IMR-90 (cell line): ENCODE data around the gene MR1. TPM values are rescaled to one million over a fixed set of nuclear protein-coding genes. Genes with fewer than 3 reads are reported as not detected.

Source experiments
- ATAC-seq: fragments of 200-7000 bp; cut with Tn5 transposase; 2 replicates; pipeline ENCODE4 v1.9.1; 2020; ENCODE audit warnings: low read depth, mild to moderate bottlenecking, moderate library complexity
- BruUV-seq: library from RNA; stranded (reverse); fragments of 400-500 nt; replicated peaks from 2 replicates; lab custom pipeline; 2021; lab: Mats Ljungman, UMichigan
- CTCF ChIA-PET: fragments of 300-600 bp; formaldehyde crosslinking; extraction: SDS; loops from one replicate; lab custom pipeline; 2021; ENCODE audit warnings: antibody characterized with exemption; lab: Yijun Ruan, JAX
- POLR2A ChIA-PET: fragments of 300-600 bp; sonication (Branson Sonifier 250); formaldehyde crosslinking; loops from one replicate; lab custom pipeline; 2022; ENCODE audit warnings: antibody characterized with exemption; ENCODE audit not compliant: unreplicated experiment; lab: Charles Lee
- DNase-seq: peaks from one replicate; pipeline ENCODE4 v3.0.0; 2013
- H2AFZ ChIP-seq: replicated peaks from 2 replicates; pipeline ENCODE3; 2013; ENCODE audit warnings: low read length, mild to moderate bottlenecking; ENCODE audit not compliant: poor library complexity
- H2AK5ac ChIP-seq: 2 replicates; pipeline ENCODE4 v1.6.1; 2013; ENCODE audit warnings: low read depth, low read length, inconsistent platforms
- H2AK9ac ChIP-seq: replicated peaks from 2 replicates; pipeline ENCODE3; 2013; ENCODE audit warnings: mild to moderate bottlenecking, low read depth, low read length, moderate library complexity; ENCODE audit not compliant: poor library complexity
- H2BK120ac ChIP-seq: 2 replicates; pipeline ENCODE4 v1.6.1; 2013; ENCODE audit warnings: low read depth, low read length, inconsistent platforms
- H2BK15ac ChIP-seq: 3 replicates; pipeline ENCODE4 v1.6.1; 2013; ENCODE audit warnings: low read depth, low read length, inconsistent platforms
- H2BK20ac ChIP-seq: 2 replicates; pipeline ENCODE4 v1.6.1; 2013; ENCODE audit warnings: low read depth, mild to moderate bottlenecking, inconsistent platforms, low read length, moderate library complexity
- H2BK5ac ChIP-seq: 2 replicates; pipeline ENCODE4 v1.6.1; 2013; ENCODE audit warnings: mild to moderate bottlenecking, low read depth, low read length, inconsistent platforms; ENCODE audit not compliant: poor library complexity, severe bottlenecking
- H3K14ac ChIP-seq: replicated peaks from 2 replicates; pipeline ENCODE4 v1.6.1; 2013; ENCODE audit warnings: low read depth, low read length, inconsistent platforms
- H3K18ac ChIP-seq: 2 replicates; pipeline ENCODE4 v1.6.1; 2013; ENCODE audit warnings: low read depth, low read length, control low read depth
- H3K23ac ChIP-seq: 2 replicates; pipeline ENCODE4 v1.6.1; 2013; ENCODE audit warnings: low read depth, low read length, inconsistent platforms
- H3K27ac ChIP-seq: 2 replicates; pipeline ENCODE4 v1.5.1; 2013; ENCODE audit warnings: mild to moderate bottlenecking, control low read depth, low read length; ENCODE audit not compliant: insufficient read depth
- H3K27me3 ChIP-seq: 2 replicates; pipeline ENCODE4 v1.6.1; 2013; ENCODE audit warnings: low read length; ENCODE audit not compliant: control insufficient read depth, insufficient read depth
- H3K36me3 ChIP-seq: 2 replicates; pipeline ENCODE4 v1.6.1; 2013; ENCODE audit warnings: low read length, mixed read lengths; ENCODE audit not compliant: control insufficient read depth, insufficient read depth
- H3K4ac ChIP-seq: 2 replicates; pipeline ENCODE4 v1.6.1; 2013; ENCODE audit warnings: low read depth, low read length, inconsistent platforms
- H3K4me1 ChIP-seq: 2 replicates; pipeline ENCODE4 v1.6.1; 2013; ENCODE audit warnings: low read length, mixed read lengths; ENCODE audit not compliant: control insufficient read depth, insufficient read depth
- H3K4me2 ChIP-seq: 2 replicates; pipeline ENCODE4 v1.6.1; 2013; ENCODE audit warnings: low read depth, mild to moderate bottlenecking, control low read depth, low read length, moderate library complexity
- H3K4me3 ChIP-seq: 2 replicates; pipeline ENCODE4 v1.5.1; 2013; ENCODE audit warnings: low read depth, mild to moderate bottlenecking, control low read depth, low read length, moderate library complexity; ENCODE audit not compliant: insufficient read depth
- H3K56ac ChIP-seq: 2 replicates; pipeline ENCODE4 v1.6.1; 2013; ENCODE audit warnings: low read length, inconsistent platforms; ENCODE audit not compliant: insufficient read depth; ENCODE audit errors: extremely low read depth
- H3K79me1 ChIP-seq, 2 experiments: 2 replicates each; pipeline ENCODE4 v1.6.1; 2013; ENCODE audit warnings: low read length in 2 of 2, inconsistent platforms in 1 of 2, low read depth in 1 of 2
- H3K9ac ChIP-seq: 2 replicates; pipeline ENCODE4 v1.6.1; 2013; ENCODE audit warnings: low read depth, low read length, control low read depth
- H3K9me1 ChIP-seq: 2 replicates; pipeline ENCODE4 v1.6.1; 2013; ENCODE audit warnings: low read length, inconsistent platforms; ENCODE audit not compliant: insufficient read depth
- H3K9me3 ChIP-seq: 2 replicates; pipeline ENCODE4 v1.6.1; 2013; ENCODE audit warnings: low read length; ENCODE audit not compliant: control insufficient read depth, insufficient read depth
- H4K20me1 ChIP-seq: 2 replicates; pipeline ENCODE4 v1.6.1; 2013; ENCODE audit warnings: low read length, inconsistent platforms; ENCODE audit not compliant: insufficient read depth
- H4K5ac ChIP-seq: 2 replicates; pipeline ENCODE4 v1.6.1; 2013; ENCODE audit warnings: mild to moderate bottlenecking, low read depth, low read length, control low read depth
- H4K8ac ChIP-seq, 2 experiments: 2 replicates each; pipeline ENCODE4 v1.6.1; 2013; ENCODE audit warnings: low read depth in 2 of 2, low read length in 2 of 2, control low read depth in 1 of 2, inconsistent platforms in 1 of 2
- H4K91ac ChIP-seq: 2 replicates; pipeline ENCODE4 v1.6.1; 2013; ENCODE audit warnings: low read depth, low read length, inconsistent platforms; ENCODE audit not compliant: insufficient read depth
- BHLHE40 ChIP-seq: fragments of 150-350 bp; IDR thresholded peaks from 2 replicates; pipeline ENCODE4 v1.6.1; 2016; ENCODE audit warnings: mild to moderate bottlenecking, low read depth, low read length
- CEBPB ChIP-seq: IDR thresholded peaks from 2 replicates; pipeline ENCODE4 v1.6.1; 2012; ENCODE audit warnings: low read depth, low read length, improper control_type of control experiment
- CHD1 ChIP-seq: IDR thresholded peaks from 2 replicates; pipeline ENCODE4 v1.6.1; 2012; ENCODE audit warnings: low read depth, low read length, improper control_type of control experiment
- FOS ChIP-seq: fragments of 150-350 bp; IDR thresholded peaks from 2 replicates; pipeline ENCODE4 v1.6.1; 2016; ENCODE audit warnings: low read depth, low read length
- MAFK ChIP-seq: IDR thresholded peaks from 2 replicates; pipeline ENCODE4 v1.6.1; 2012; ENCODE audit warnings: low read depth, low read length, improper control_type of control experiment
- MAZ ChIP-seq: IDR thresholded peaks from 2 replicates; pipeline ENCODE4 v1.6.1; 2012; ENCODE audit warnings: low read depth, mild to moderate bottlenecking, low read length, improper control_type of control experiment, moderate library complexity, borderline replicate concordance
- MXI1 ChIP-seq: IDR thresholded peaks from 2 replicates; pipeline ENCODE4 v1.6.1; 2012; ENCODE audit warnings: low read depth, mild to moderate bottlenecking, low read length, moderate library complexity, borderline replicate concordance
- NFE2L2 ChIP-seq: fragments of 150-350 bp; IDR thresholded peaks from 2 replicates; pipeline ENCODE4 v1.6.1; 2016; ENCODE audit warnings: low read depth, mild to moderate bottlenecking, low read length
- POLR2A ChIP-seq: IDR thresholded peaks from 2 replicates; pipeline ENCODE4 v1.6.1; 2012; ENCODE audit warnings: mild to moderate bottlenecking, low read depth, low read length
- RAD21 ChIP-seq: IDR thresholded peaks from 2 replicates; pipeline ENCODE4 v1.6.1; 2012; ENCODE audit warnings: low read length, improper control_type of control experiment
- RCOR1 ChIP-seq: IDR thresholded peaks from 2 replicates; pipeline ENCODE4 v1.6.1; 2012; ENCODE audit warnings: mild to moderate bottlenecking, low read length, improper control_type of control experiment; ENCODE audit not compliant: insufficient replicate concordance
- RFX5 ChIP-seq: IDR thresholded peaks from 2 replicates; pipeline ENCODE4 v1.8.0; 2012; ENCODE audit warnings: low read depth, mild to moderate bottlenecking, low read length, moderate library complexity
- SMC3 ChIP-seq: fragments of 150-350 bp; IDR thresholded peaks from 2 replicates; pipeline ENCODE4 v1.6.1; 2016; ENCODE audit warnings: low read depth, mild to moderate bottlenecking, antibody characterized with exemption, low read length, moderate library complexity
- WGBS, 2 experiments: methylation state at CpG; one replicate each; pipeline versions ENCODE4 v1.1.5 to v1.1.7; 2013; ENCODE audit warnings: missing lambda C conversion rate in 2 of 2; ENCODE audit not compliant: insufficient read length in 1 of 2; ENCODE audit errors: extremely low coverage in 2 of 2; 5-methylcytosine and 5-hydroxymethylcytosine counted together
- dilution Hi-C: fragments of 300-500 bp; cut with HindIII; formaldehyde crosslinking; loops from one replicate; pipeline ENCODE4 v1.14.3; 2018; ENCODE audit warnings: low sequenced_read_pairs; ENCODE audit not compliant: unreplicated experiment
- in situ Hi-C: fragments of 300-500 bp; cut with MboI; formaldehyde crosslinking; loops from 3 replicates; pipeline ENCODE4 v1.14.3; 2019; ENCODE audit warnings: low sequenced_read_pairs, inconsistent platforms, mixed read lengths
- intact Hi-C: fragments of 100-400 bp; cut with micrococcal nuclease; formaldehyde crosslinking; loops from 2 replicates; pipeline ENCODE4 v1.10.0; 2022
- polyA plus RNA-seq, 3 experiments: library from polyadenylated mRNA; depleted of rRNA; stranded (reverse); fragments of >200 nt; gene quantifications; 2 replicates each; pipeline ENCODE4 v1.2.3, GENCODE V29; 2012; ENCODE audit warnings: low replicate concordance in 1 of 3
- total RNA-seq: library from RNA; depleted of rRNA; stranded (reverse); fragments of >200 nt; gene quantifications from 2 replicates; pipeline ENCODE4 v1.2.3, GENCODE V29; 2012
- TF ChIP-seq, protein P1 (sequence below): conservative IDR thresholded peaks from 2 replicates; pipeline ENCODE4 v1.5.1; 2012; ENCODE audit warnings: mild to moderate bottlenecking, low read depth, low read length, improper control_type of control experiment
- TF ChIP-seq, protein P2 (sequence below): fragments of 150-350 bp; IDR thresholded peaks from 2 replicates; pipeline ENCODE4 v1.6.1; 2017; ENCODE audit warnings: mild to moderate bottlenecking, antibody characterized with exemption, low read length, low read depth
- TF ChIP-seq, protein P3 (sequence below): fragments of 150-350 bp; IDR thresholded peaks from 2 replicates; pipeline ENCODE4 v1.6.1; 2016; ENCODE audit warnings: low read depth, mild to moderate bottlenecking, low read length, moderate library complexity, borderline replicate concordance

Gene MR1
- total and polyA plus RNA-seq, 2 of the 4 experiments (the other 2 are of a cell fraction), result 6.0 to 6.1 TPM

DNA sequence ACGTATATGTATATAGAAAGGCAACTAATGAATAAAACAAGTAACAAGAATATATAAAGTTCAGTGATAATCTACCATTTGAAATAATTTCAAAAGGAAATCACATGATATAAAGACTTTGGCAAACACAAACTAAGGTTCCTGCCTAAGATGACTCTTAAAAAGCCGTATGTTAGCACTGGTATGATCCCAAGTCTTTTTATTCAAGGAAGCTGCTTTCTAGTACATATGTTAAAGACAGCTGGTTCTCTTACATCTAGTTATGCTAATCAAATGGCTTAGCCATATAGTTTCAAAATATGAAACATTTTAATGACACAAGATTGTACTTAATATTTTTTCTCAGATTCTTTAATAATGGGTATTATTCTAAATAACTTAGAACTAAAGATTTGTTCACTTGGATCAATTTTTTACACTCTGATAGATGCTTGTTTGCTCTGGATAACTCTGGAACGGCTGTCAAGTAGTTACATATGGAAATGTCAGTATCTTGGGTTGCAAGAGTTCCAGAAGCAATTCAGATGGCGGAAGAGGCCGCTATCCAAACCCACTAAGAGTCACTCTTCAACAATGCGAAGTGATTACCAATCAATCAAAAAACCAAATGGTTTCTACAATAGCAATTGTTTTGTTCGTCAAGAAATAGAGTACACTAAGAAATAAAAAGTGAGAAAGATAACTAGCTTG lies 32.5 kb upstream of the MR1 start:
- H3K18ac ChIP-seq, result no peak overlapping the region
- H3K36me3 ChIP-seq, result peaks cover 17% of the 10 kb centered on the region
- H4K5ac ChIP-seq, result no peak overlapping the region
- no peak overlapping the region for H2BK120ac ChIP-seq
- no peak overlapping the region for H3K4ac ChIP-seq
- H4K8ac ChIP-seq, result no peak overlapping the region
- TF ChIP-seq CEBPB (no peak), BHLHE40 (no peak), RFX5 (no peak), MAFK (no peak), RCOR1 (no peak), FOS (no peak), CHD1 (no peak), RAD21 (no peak), MXI1 (no peak), NFE2L2 (no peak), SMC3 (no peak), MAZ (no peak), POLR2A (no peak)
- TF ChIP-seq, protein P1, sequence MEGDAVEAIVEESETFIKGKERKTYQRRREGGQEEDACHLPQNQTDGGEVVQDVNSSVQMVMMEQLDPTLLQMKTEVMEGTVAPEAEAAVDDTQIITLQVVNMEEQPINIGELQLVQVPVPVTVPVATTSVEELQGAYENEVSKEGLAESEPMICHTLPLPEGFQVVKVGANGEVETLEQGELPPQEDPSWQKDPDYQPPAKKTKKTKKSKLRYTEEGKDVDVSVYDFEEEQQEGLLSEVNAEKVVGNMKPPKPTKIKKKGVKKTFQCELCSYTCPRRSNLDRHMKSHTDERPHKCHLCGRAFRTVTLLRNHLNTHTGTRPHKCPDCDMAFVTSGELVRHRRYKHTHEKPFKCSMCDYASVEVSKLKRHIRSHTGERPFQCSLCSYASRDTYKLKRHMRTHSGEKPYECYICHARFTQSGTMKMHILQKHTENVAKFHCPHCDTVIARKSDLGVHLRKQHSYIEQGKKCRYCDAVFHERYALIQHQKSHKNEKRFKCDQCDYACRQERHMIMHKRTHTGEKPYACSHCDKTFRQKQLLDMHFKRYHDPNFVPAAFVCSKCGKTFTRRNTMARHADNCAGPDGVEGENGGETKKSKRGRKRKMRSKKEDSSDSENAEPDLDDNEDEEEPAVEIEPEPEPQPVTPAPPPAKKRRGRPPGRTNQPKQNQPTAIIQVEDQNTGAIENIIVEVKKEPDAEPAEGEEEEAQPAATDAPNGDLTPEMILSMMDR, result no peak
- TF ChIP-seq, protein P2, sequence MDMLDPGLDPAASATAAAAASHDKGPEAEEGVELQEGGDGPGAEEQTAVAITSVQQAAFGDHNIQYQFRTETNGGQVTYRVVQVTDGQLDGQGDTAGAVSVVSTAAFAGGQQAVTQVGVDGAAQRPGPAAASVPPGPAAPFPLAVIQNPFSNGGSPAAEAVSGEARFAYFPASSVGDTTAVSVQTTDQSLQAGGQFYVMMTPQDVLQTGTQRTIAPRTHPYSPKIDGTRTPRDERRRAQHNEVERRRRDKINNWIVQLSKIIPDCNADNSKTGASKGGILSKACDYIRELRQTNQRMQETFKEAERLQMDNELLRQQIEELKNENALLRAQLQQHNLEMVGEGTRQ, result no peak
- TF ChIP-seq, protein P3, sequence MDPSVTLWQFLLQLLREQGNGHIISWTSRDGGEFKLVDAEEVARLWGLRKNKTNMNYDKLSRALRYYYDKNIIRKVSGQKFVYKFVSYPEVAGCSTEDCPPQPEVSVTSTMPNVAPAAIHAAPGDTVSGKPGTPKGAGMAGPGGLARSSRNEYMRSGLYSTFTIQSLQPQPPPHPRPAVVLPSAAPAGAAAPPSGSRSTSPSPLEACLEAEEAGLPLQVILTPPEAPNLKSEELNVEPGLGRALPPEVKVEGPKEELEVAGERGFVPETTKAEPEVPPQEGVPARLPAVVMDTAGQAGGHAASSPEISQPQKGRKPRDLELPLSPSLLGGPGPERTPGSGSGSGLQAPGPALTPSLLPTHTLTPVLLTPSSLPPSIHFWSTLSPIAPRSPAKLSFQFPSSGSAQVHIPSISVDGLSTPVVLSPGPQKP, result no peak
- H3K27me3 ChIP-seq, result no peaks in the 10 kb centered on the region
- no peak overlapping the region for H3K23ac ChIP-seq
- no peak overlapping the region for H2AK9ac ChIP-seq
- H3K4me1 ChIP-seq, result peaks cover 9% of the 10 kb centered on the region
- no peak for ATAC-seq
- no peak overlapping the region for H2BK20ac ChIP-seq
- no peak overlapping the region for H3K27ac ChIP-seq
- no peak overlapping the region for H3K4me3 ChIP-seq
- intact Hi-C loops, result no loop called here
- BruUV-seq, result no TSS peak
- H3K56ac ChIP-seq, result no peak overlapping the region
- no peaks in the 10 kb centered on the region for H3K9me3 ChIP-seq
- ChIA-PET CTCF (no interaction called here), POLR2A (interaction anchor here (0.6 kb wide), 1 partner anchor 12 kb away, joined by 3 read pairs; no protein-coding TSS in a partner anchor)
- no peaks in the 10 kb centered on the region for H4K20me1 ChIP-seq
- dilution Hi-C loops, result no loop called here
- no peak overlapping the region for H2BK15ac ChIP-seq
- H3K4me2 ChIP-seq, result no peak overlapping the region
- H3K79me1 ChIP-seq, result peaks cover 21 to 47% of the 10 kb centered on the region in 2 experiments
- WGBS, 2 experiments, result no CpG with 5 or more reads among the region's 7 CpGs
- H2AFZ ChIP-seq, result no peak overlapping the region
- H3K14ac ChIP-seq, result no peak overlapping the region
- DNase-seq, result no peak
- no peak overlapping the region for H4K91ac ChIP-seq
- H2BK5ac ChIP-seq, result no peak overlapping the region
- no peaks in the 10 kb centered on the region; the same call in 1 of the 2 replicates for H3K9me1 ChIP-seq
- no peak overlapping the region for H2AK5ac ChIP-seq
- in situ Hi-C loops, result no loop called here
- H3K9ac ChIP-seq, result no peak overlapping the region
